Iris pigment epithelial cell (primary cell): ENCODE results near the gene AMIGO3.
"Not testable (repeated sequence)": the region's sequence is repeated elsewhere in the genome, so short reads cannot be mapped to it uniquely, and the experiment has no call there.

Experiments
- DNase-seq: peaks from one replicate; pipeline ENCODE4 v3.0.0-alpha.2; 2011; ENCODE audit warnings: low read depth

Gene AMIGO3

GRCh38 chr3:49709852-49710251, 9.6 kb downstream of the AMIGO3 start:
- no peak for DNase-seq

GRCh38 chr3:49707113-49707480, 12.4 kb downstream of the AMIGO3 start:
- DNase-seq, result peak; percentile 31

- no peak for DNase-seq
Observed at GRCh38 chr3:49706456-49707112, 12.9 kb downstream of the AMIGO3 start.

- no peak for DNase-seq
Observed at GRCh38 chr3:49705390-49705960, 14.0 kb downstream of the AMIGO3 start.

DNA sequence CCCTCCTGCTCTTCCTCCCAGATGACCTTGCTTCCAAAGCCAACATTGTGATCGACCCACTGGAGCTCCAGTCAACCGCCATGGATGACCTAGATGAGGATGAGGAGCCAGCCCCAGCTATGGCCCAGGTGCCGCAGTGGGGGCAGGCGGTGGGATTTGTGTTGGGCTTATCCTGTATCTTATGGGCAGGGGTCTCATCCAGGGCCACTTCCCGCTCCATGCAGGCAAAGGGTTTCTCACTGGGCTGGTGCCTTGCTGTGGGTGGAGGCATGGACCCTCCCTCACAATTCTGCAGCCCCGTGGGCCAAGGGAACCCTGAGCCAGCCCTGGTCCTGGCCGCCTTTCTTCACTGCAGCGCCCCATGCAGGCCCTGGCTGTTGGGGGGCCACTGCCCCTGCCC, 14.9 kb downstream of the AMIGO3 start:
- no peak for DNase-seq

DNA sequence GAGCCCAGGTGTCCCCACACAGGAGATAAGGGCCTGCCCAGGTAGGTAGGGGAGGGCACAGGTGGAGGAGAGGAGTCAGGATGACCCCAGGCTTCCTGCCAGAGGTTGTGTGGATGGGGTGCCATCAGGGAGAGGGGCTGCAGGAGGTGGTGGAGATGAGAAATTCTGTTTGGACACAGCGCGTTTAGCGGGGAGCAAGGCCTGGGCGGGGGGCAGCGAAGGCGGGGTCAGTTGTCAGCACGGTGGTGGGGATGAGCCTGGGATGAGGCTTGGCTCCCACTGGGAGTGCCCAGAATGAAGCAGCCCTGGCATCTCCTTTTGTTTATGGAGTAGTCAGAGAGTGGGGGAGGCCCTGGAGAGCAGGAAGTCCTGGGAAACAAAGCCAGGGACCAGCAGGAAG, 15.5 kb downstream of the AMIGO3 start:
- DNase-seq, result no peak

- peak; percentile 63 for DNase-seq
Observed at GRCh38 chr3:49703443-49703927, 16.0 kb downstream of the AMIGO3 start.

- DNase-seq, result no peak
Observed at GRCh38 chr3:49702672-49703071, 16.8 kb downstream of the AMIGO3 start.

DNA sequence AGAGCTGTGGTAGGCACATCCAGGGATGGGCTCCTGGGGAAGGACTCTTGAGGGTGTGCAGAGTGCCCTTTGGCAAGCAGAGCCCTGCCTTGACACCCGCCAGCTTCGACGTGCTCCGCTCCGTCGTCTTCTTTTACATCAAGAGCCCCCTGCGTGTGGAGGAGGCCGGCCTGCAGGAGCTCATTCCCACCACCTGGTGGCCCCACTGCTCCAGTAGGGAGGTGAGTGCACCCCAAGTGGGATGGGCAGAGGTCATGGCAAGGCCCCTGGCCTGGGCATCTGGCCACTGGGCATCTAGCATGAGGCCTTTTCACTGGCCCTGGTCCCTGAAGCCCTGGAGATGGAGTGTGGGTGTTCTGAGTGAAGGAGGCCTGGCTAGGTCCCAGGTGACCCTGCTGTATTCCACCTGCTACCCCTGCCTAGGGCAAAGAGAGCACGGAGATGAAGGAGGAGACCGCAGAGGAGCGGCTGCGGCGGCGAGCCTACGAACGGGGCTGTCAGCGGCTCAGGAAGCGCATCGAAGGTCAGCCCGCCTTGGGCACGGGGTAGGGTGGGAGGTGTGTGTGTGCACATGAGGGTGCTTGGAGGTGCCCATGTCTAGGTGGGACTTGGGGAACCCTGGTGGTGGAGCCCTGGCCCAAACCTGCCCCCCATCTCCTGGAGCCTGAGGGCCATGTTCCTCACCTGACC, 18.0 kb downstream of the AMIGO3 start:
- DNase-seq, result no peak

- no peak for DNase-seq
Observed at GRCh38 chr3:49700453-49701128, 18.9 kb downstream of the AMIGO3 start.

DNA sequence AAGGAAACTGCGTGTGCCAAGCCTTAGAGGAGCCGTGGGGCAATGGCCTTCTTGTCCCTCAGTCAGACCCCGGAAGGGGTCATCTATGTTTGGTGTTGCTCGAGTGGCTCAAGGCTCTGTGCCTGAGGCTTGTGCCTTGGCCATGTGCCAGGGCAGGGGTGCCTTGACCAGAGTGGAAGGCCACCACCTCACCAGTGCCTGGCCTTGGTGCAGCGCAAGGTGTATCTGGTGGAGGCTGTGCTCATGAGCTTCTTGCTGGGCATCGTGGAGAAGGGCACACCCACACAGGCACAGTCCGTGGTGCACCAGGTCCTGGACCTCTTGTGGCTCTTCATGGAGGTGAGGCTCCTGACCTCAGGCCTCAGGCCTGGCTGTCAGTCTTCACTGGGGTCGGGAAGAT, 19.5 kb downstream of the AMIGO3 start:
- DNase-seq, result no peak

GRCh38 chr3:49699281-49699979, 20.1 kb downstream of the AMIGO3 start:
- no peak for DNase-seq

GRCh38 chr3:49695350-49696015, 24.0 kb downstream of the AMIGO3 start:
- DNase-seq, result not testable (repeated sequence)

- DNase-seq, result not testable (repeated sequence)
Observed at GRCh38 chr3:49694409-49695070, 24.9 kb downstream of the AMIGO3 start.

DNA sequence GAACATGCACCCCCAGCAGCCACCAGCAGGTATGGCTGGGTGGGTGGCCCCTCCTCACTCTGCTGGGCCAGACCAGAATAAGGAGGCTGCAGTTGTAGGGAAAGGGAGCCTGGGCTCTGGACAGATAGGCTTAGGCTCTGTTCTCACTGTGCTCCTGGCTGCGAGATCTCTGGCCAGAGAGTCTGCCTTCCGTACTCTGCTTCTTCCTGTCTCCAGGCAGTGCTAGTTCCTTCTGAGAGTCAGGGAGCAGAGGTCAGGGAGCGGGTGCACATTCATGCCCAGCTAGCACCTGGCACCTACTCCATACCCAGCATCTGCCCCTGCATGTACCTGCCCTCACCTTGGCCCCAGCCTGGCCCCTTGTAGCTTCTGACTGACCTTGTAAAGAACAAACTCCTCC, 28.0 kb downstream of the AMIGO3 start:
- DNase-seq, result not testable (repeated sequence)

DNA sequence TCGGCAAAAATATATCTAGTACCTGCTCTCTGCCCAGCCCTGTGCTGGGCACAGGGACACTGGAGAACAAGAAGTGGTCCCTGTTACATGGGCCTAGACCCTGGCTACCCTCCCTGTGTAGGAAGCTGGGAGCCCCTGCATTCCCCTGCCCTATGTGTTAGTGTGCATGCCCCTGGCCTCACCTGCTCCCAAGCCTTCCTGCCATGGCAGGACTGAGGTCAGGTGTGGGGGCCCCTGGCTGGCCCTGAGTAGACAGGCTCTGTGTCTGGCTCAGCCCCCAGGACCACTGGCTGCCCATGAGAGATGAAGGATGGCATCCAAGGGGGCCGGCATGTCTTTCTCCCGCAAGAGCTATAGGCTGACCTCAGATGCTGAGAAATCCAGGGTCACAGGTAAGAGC, 28.6 kb downstream of the AMIGO3 start:
- not testable (repeated sequence) for DNase-seq

GRCh38 chr3:49689908-49690624, 29.4 kb downstream of the AMIGO3 start:
- DNase-seq, result not testable (repeated sequence)

DNA sequence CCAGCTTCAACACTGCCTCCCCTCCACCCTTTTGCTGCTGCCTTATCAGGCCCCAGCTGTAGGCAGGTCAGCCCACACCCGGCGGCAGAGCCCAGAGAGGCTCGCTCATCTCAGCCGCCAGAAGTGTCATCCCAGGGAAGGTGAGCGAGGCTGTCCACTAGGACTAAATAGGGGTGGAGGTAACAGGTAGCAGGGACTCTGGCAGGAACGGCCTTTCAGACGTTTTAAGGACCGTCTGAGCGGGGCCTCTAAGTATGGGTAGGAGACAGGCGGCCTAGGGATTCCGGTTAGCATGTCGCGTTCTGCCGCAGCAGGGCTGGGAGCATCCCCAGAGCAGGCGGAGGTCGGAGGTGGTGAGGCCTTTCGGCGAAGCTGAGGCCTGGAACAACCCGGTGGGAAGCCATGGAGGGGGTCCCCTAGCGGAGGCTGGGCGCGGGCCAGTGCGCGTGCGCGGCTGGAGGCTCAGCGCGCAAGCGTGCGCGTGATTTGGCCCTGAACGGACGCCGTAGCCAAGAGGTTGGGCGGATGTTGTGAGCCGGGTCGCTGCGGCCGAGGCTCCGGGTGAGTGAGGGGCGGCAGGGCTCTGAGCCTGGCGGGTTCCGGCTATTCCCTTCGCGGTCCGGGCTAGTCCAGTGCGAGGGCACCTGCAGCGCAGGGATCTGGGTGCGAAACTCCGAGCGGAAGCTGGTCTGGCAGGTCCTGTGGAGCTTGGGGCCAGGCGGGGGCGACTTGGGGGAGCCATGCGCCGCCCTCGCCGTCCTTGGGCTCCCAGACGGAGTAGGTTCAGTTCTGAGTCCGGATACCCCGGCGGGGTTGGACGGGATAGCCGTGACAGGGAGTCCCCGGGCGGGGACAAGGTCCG, 30.2 kb downstream of the AMIGO3 start, which contains the start of the genes MST1 and RNF123:
TSS of gene MST1 (minus strand) at position 429 of the 862 bp plus-strand sequence. CDS start 783 bp downstream, outside the sequence.
TSS of gene RNF123 (plus strand) at position 512 of the 862 bp plus-strand sequence. CDS start 1,609 bp downstream, outside the sequence.
- peak; percentile 88 for DNase-seq
